Peyer's patch (tissue), 4 donors: Measurements from ENCODE around the gene SRGAP1. TPM values are rescaled to one million over a fixed set of nuclear protein-coding genes. Genes with fewer than 3 reads are reported as not detected.
"Not testable (repeated sequence)": the region's sequence is repeated elsewhere in the genome, so short reads cannot be mapped to it uniquely, and the experiment has no call there.

ENCODE experiments used
- DNase-seq, 3 donors: peaks; one replicate each; pipeline ENCODE4 v3.0.0-alpha.2; 2017 to 2019
- H3K27ac ChIP-seq, 4 donors: fragments of 200-600 bp; sonication (generic); one replicate each; pipeline ENCODE4 v1.5.1; 2016 to 2019
- H3K27me3 ChIP-seq, 2 donors: fragments of 200-600 bp; sonication (generic); one replicate each; pipeline ENCODE4 v1.5.1; 2019
- H3K36me3 ChIP-seq, 3 donors: fragments of 200-600 bp; sonication (generic); one replicate each; pipeline ENCODE4 v1.5.1; 2016 to 2019
- H3K4me1 ChIP-seq, 4 donors: fragments of 200-600 bp; sonication (generic); one replicate each; pipeline ENCODE4 v1.5.1; 2016 to 2019
- H3K4me3 ChIP-seq, 4 donors: fragments of 200-600 bp; sonication (generic); 1 replicate in 3 of 4; 2 replicates in 1 of 4; pipeline ENCODE4 v1.5.1; 2016 to 2019; ENCODE audit warnings: mild to moderate bottlenecking in 1 of 4
- H3K9me3 ChIP-seq, 4 donors: fragments of 200-600 bp; sonication (generic); one replicate each; pipeline ENCODE4 v1.5.1; 2016 to 2019; ENCODE audit warnings: mild to moderate bottlenecking in 1 of 4
- POLR2A ChIP-seq, 2 donors: fragments of 450-650 bp; IDR thresholded peaks; one replicate each; pipeline ENCODE4 v1.5.1; 2017; ENCODE audit warnings: antibody characterized with exemption in 2 of 2, mild to moderate bottlenecking in 2 of 2, moderate library complexity in 2 of 2
- total RNA-seq, 4 donors: library from RNA; depleted of rRNA; stranded (reverse); fragments of >200 nt; gene quantifications; one replicate each; pipeline ENCODE4 v1.1.0, GENCODE V29; 2016
- TF ChIP-seq, protein P1 (sequence below), 6 experiments: fragments of 450-650 bp in 4 of 6; fragments of 200-600 bp in 2 of 6; sonication (generic) in 1 of 6; IDR thresholded peaks; one replicate each; pipeline ENCODE4 v1.5.1; 2017 to 2019; ENCODE audit warnings: antibody characterized with exemption in 6 of 6, mild to moderate bottlenecking in 3 of 6, moderate library complexity in 1 of 6

Gene SRGAP1
- total RNA-seq, 4 donors from 2014 or later, result 5.8 to 92.4 (median 16.4) TPM

DNA sequence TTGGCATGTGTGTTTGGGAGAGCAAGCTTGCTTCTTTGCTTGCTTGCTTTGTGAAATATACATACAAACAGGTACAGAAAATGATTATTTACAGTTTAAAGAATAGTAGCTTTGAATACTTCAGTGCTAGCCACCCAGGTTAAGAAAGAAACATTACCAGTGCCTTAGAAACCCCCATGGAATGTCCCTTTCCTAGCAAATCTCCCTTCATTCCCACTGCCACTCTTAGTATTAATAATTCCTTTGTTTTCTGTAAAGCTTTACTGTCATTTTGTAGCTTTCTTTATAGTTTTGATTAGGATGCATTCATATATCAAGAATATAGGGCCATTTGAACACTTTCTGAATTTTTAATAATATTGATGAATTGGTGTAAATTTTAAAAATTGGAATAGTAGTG lies 9.5 kb downstream of the SRGAP1 start:
- DNase-seq, result no peak
- no peaks in the 10 kb centered on the region for H3K4me1 ChIP-seq
- no peak overlapping the region for H3K27ac ChIP-seq
- no peaks in the 10 kb centered on the region for H3K27me3 ChIP-seq
- H3K36me3 ChIP-seq, result no peaks in the 10 kb centered on the region
- no peak for TF ChIP-seq POLR2A (IDR thresholded peaks at IDR 0.05)
- TF ChIP-seq, protein P1, sequence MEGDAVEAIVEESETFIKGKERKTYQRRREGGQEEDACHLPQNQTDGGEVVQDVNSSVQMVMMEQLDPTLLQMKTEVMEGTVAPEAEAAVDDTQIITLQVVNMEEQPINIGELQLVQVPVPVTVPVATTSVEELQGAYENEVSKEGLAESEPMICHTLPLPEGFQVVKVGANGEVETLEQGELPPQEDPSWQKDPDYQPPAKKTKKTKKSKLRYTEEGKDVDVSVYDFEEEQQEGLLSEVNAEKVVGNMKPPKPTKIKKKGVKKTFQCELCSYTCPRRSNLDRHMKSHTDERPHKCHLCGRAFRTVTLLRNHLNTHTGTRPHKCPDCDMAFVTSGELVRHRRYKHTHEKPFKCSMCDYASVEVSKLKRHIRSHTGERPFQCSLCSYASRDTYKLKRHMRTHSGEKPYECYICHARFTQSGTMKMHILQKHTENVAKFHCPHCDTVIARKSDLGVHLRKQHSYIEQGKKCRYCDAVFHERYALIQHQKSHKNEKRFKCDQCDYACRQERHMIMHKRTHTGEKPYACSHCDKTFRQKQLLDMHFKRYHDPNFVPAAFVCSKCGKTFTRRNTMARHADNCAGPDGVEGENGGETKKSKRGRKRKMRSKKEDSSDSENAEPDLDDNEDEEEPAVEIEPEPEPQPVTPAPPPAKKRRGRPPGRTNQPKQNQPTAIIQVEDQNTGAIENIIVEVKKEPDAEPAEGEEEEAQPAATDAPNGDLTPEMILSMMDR (IDR thresholded peaks at IDR 0.05), result no peak
- no peak overlapping the region for H3K4me3 ChIP-seq
- no peaks in the 10 kb centered on the region for H3K9me3 ChIP-seq

GRCh38 chr12:63855299-63855698 lies 10.8 kb downstream of the SRGAP1 start:
- no peaks in the 10 kb centered on the region for H3K4me1 ChIP-seq
- no peaks in the 10 kb centered on the region for H3K36me3 ChIP-seq
- H3K9me3 ChIP-seq, result no peaks in the 10 kb centered on the region
- H3K27me3 ChIP-seq, result no peaks in the 10 kb centered on the region
- no peak overlapping the region for H3K4me3 ChIP-seq
- TF ChIP-seq, protein P1 (IDR thresholded peaks at IDR 0.05), result no peak
- no peak for TF ChIP-seq POLR2A (IDR thresholded peaks at IDR 0.05)
- DNase-seq, result no peak
- H3K27ac ChIP-seq, result no peak overlapping the region

DNA sequence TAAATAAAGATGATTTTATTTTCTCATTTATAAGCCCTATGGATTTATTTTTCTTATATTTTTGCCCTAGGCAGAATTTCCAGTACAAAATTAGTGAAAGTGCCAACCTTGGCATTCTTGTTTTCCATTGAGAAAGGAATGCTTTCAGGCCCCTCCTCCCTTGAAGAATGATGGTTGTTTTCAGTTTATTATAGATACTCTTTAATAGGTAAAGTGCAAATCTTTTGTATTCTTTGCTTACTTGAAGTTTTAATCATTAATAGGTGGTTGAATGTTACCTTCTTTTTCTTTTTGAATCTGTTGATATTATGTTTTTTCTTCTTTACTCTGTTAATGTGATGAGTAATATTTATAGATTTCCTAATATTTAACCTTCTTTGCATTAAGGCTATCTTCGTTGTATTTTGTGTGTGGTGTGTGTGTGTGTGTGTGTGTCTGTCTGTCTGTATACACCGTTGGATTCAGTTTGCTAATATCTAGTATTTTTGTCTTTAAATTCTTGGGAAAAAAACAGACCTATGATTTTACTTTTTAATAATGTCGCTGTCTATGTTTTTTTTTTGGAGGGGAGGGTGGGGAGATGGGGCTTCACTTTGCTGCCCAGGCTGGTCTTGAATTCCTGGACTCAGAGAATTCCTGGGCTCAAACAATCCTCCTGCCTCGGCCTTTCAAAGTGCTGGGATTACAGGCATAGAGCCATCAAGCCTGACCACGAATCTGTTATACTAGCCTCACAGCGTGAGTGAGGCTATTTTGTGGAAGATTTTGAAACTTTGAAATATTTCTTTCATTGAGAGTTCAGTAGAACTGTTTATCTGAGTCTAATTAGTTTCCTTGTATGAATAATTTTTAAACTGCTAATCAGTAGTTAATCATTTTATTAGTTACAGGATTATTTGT lies 13.5 kb downstream of the SRGAP1 start:
- H3K27ac ChIP-seq, result no peak overlapping the region
- DNase-seq, result no peak

DNA sequence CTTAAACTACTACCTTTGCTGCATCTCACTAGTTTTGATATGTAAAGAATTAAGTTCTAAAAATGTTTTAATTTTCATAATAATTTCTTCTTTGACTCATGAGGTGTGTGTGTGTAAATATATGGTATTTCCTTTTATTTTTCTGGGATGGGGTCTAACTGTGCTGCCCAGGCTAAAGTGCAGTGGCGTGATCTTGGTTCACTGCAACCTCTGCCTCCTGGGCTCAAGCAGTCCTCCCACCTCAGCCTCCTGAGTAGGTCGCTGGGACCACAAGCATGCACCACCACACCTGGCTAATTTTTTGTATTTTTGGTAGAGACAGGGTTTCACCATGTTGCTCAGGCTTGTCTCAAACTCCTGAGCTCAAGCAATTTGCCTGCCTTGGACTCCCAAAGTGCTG lies 15.4 kb downstream of the SRGAP1 start:
- H3K4me1 ChIP-seq, result peaks cover 0 to 15% (median 0%) of the 10 kb centered on the region in 4 donors
- not testable (repeated sequence) for H3K27ac ChIP-seq, H3K36me3 ChIP-seq

More for the DNA sequence above, 13.5 kb downstream of the SRGAP1 start:
- no peaks in the 10 kb centered on the region for H3K27me3 ChIP-seq
- H3K4me1 ChIP-seq, result peaks cover 0 to 8% (median 0%) of the 10 kb centered on the region in 4 donors
- H3K36me3 ChIP-seq, result no peaks in the 10 kb centered on the region
- H3K9me3 ChIP-seq, result no peaks in the 10 kb centered on the region
- H3K4me3 ChIP-seq, result no peak overlapping the region
- no peak for TF ChIP-seq POLR2A (IDR thresholded peaks at IDR 0.05)
- TF ChIP-seq, protein P1 (IDR thresholded peaks at IDR 0.05), result no peak

GRCh38 chr12:63862187-63862968 lies 17.9 kb downstream of the SRGAP1 start:
- Histone ChIP-seq H3K27ac (peak overlapping the region in 3 of 4 donors; percentile 39 to 72 (median 61)), H3K9me3 (no peaks in the 10 kb centered on the region), H3K27me3 (no peaks in the 10 kb centered on the region), H3K36me3 (no peaks in the 10 kb centered on the region), H3K4me3 (peak overlapping the region in 1 of 4 donors; percentile 25), H3K4me1 (peaks cover 0 to 15% (median 0%) of the 10 kb centered on the region in 4 donors)
- peak in 2 of 3 donors; percentile 69 to 73 for DNase-seq
- TF ChIP-seq, protein P1 (IDR thresholded peaks at IDR 0.05), result no peak

More for the DNA sequence above, 15.4 kb downstream of the SRGAP1 start:
- H3K4me3 ChIP-seq, H3K27me3 ChIP-seq, DNase-seq, H3K9me3 ChIP-seq: not testable (repeated sequence)

- no peaks in the 10 kb centered on the region for H3K36me3 ChIP-seq
- H3K4me1 ChIP-seq, result peaks cover 0 to 15% (median 0%) of the 10 kb centered on the region in 4 donors
- peak overlapping the region in 3 of 4 donors; percentile 39 to 72 (median 61) for H3K27ac ChIP-seq
- TF ChIP-seq, protein P1 (IDR thresholded peaks at IDR 0.05), result no peak
- TF ChIP-seq POLR2A (IDR thresholded peaks at IDR 0.05), result no peak
- no peak for DNase-seq
- no peaks in the 10 kb centered on the region for H3K27me3 ChIP-seq
- H3K9me3 ChIP-seq, result no peaks in the 10 kb centered on the region
- H3K4me3 ChIP-seq, result peak overlapping the region in 1 of 4 donors; percentile 25
These were observed 18.4 kb downstream of the SRGAP1 start for GRCh38 chr12:63862969-63863230.
